Fibroblast of peridontal ligament (primary cell): ENCODE measurements around the gene POLR2A.

Experiments used
- DNase-seq: peaks from one replicate; pipeline ENCODE4 v3.0.0-alpha.2; 2010; ENCODE audit errors: extremely low read depth

The POLR2A gene

DNA sequence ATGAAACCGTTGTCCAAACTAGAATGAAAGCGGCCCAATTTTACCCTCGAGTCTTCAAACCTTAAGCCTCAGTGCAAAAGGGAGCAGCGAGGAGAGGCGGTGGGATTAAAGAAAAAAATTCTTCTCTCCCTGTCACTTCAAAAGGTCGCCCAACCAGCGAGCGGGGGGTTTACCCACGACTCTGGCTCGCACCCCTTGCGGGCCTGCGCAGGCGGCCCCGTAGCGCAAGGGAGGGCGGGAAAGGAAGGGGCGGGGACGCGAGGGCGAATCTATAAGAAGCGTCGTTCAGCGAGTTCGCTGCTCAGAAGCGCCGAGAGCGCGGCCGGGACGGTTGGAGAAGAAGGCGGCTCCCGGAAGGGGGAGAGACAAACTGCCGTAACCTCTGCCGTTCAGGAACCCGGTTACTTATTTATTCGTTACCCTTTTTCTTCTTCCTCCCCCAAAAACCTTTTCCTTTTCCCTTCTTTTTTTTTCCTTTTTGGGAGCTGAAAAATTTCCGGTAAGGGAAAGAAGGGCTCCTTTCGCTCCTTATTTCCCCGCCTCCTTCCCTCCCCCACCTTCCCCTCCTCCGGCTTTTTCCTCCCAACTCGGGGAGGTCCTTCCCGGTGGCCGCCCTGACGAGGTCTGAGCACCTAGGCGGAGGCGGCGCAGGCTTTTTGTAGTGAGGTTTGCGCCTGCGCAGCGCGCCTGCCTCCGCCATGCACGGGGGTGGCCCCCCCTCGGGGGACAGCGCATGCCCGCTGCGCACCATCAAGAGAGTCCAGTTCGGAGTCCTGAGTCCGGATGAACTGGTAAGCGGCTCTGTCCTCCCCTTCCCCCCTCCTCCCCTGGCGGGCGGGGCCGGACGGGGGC, at the start of gene POLR2A:
POLR2A (plus strand) TSS at position 300 of the 852 bp plus-strand sequence.
- peak; percentile 98 for DNase-seq

DNA sequence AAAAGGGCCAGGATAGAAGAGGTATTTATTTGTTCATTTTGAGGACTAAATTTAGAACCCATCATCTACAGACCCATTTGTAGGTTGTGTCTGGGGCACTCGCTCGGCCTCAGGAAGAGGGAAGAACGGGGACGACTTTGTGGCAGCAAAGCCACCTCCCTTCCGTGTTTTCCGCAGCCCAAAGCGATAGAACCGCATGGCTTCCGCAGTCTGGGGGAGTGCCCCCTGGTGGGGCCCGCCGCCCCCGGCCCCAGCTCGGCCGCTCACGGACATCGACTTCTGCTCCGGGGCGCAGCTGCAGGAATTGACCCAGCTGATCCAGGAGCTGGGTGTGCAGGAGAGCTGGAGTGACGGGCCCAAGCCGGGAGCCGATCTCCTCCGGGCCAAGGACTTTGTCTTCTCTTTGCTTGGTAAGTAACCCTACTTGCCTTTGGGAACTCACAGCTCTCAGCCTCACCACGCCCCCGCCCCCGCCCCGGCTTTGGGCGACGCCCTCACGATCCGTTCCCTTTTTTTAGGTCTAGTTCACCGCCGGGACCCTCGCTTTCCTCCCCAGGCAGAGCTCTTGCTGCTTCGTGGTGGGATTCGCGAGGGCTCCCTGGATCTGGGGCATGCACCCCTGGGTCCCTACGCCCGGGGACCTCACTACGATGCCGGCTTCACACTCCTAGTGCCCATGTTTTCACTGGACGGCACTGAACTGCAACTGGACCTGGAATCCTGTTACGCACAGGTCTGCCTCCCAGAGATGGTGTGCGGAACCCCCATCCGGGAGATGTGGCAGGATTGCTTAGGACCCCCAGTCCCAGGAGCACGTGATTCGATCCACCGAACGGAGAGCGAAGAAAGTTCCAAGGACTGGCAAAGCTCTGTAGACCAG, 48.2 kb upstream of the POLR2A start:
- DNase-seq = no peak

DNA sequence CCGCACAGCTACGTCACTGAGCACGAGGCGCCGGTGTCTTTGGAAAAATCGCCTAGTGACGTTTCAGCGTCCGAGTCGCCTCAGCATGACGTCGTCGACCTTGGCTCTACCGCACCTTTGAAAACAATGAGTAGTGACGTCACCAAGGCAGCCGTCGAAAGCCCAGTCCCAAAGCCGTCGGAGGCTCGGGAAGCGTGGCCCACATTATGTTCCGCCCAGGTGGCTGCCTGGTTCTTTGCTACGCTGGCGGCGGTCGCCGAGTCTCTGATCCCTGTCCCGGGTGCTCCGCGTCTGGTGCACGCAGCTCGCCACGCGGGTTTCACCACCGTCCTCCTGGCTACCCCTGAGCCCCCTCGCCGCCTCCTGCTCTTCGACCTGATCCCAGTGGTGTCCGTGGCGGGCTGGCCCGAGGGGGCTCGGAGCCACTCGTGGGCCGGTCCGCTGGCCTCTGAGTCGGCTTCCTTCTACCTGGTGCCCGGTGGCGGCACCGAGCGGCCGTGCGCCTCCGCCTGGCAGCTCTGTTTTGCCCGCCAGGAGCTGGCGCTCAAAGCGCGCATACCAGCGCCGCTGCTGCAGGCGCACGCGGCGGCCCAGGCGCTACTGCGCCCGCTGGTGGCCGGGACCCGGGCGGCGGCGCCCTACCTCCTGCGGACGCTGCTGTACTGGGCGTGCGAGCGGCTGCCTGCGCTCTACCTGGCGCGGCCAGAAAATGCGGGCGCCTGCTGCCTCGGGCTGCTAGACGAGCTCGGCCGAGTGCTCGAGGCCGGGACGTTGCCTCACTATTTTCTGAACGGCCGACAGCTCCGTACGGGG, 47.4 kb upstream of the POLR2A start:
- DNase-seq = peak; percentile 58

DNA sequence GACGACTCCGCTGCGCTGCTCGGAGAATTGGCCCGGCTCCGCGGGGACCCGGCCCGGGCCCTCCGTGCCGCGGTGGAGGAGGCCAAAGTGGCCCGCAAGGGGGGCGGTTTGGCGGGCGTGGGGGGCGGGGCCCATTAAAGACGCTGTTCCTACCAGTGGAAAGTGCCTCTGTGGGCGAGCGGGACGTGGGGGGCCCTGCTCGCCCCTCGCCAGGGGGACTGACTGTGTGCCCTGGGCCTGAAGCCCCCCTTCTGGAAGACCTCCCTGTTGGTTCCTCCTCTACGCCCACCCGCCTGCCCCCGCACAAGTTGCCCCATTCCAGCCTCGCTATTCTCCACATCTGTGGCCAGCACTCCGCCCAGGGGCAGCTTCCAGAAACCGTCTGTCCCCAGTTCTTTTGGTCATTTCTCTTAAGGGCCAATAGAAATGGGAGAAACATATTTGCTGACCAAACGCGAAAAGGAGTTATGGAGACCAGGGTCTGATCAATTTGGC, 46.8 kb upstream of the POLR2A start:
- DNase-seq = no peak

DNA sequence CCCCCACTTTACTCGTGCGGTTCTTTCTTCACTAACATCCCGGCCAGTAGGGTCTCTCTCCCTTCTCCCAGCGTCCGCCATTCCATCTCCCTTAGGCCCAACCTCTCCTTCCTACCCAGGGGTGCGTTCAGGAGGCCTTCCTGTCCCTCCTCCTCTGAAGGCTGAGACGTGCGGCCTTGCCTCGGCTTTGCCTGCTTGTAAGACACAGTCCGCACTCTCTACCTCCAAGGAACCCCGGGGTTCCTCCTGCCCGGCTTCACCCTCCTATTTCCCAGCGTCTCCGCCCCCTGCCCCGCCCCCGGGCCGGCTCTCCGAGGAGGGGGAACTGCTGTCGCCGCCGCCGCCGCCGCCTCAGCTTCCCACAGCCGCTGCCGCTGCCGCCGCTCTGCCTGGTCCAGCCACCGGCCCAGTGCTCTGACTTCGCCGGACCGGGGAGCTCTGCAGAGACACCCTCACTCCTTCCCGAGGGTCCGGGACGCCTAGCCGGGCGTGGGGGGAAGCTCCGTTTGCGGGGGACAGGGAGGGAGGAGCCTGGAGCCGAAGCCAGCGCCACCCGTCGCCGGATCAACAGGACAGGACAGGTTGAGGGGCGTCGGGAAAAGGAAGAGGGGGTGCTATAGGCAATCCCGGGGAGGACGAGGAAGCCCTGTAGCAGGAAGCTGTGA, 46.1 kb upstream of the POLR2A start:
- no peak for DNase-seq

DNA sequence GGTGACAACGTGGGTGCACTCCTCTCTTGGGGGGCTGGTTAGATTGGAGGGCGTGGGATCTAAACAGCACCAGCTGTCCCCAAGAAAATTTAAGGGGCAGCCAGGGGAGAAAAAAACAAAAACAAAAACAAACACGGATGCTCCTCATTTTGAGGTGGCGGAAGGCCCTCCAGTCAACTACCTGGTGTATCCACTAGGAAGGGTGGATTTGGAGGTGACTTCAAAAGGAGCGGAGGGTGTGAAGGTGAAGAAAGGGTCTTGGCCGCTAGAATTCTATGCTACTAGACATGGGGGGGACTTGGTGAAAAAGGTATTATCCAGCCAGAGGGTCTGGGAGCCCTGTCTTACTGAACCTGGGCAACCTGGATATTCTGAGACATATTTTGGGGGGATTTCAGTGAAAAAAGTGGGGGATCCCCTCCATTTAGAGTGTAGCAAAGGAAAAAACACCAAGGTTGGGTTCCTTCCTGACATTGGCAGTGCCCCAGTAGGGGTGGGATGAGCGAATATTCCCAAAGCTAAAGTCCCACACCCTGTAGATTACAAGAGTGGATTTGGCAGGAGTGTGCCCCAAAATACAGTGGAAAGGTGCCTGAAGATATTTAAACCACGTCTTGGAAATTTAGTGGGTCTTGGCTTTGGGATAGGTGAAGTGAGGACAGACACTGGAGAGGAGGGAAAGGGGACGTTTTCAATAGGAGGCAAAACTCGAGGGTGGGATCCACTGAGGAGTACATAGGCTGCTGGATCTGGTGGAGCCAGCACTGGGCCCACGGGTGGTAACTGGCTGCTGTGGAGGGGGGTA, 45.3 kb upstream of the POLR2A start:
- no peak for DNase-seq

DNA sequence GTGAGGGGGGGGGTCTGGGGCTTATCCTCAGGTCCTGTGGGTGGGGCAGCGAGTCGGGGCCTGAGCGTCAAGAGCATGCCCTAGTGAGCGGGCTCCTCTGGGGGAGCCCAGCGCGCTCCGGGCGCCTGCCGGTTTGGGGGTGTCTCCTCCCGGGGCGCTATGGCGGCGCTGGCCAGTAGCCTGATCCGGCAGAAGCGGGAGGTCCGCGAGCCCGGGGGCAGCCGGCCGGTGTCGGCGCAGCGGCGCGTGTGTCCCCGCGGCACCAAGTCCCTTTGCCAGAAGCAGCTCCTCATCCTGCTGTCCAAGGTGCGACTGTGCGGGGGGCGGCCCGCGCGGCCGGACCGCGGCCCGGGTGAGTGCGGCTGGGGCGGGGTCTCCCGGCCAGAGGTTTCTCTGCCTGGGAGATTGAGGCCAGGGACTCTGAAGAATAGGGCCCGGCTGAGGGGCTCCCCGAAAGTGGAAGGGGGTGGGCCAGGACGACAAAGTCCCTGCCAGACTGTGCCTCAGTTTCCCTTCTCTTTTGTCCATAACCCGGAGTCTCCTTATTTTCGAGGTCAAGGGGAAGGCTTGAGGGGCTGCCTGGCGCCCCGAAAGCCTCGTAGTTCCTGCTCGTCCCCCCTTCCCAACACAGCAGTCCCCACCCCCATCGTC, 44.6 kb upstream of the POLR2A start, which contains the start of gene FGF11:
FGF11 (plus strand) TSS at position 51 of the 651 bp plus-strand sequence; CDS start at position 160, 109 bp downstream.
- DNase-seq = no peak

DNA sequence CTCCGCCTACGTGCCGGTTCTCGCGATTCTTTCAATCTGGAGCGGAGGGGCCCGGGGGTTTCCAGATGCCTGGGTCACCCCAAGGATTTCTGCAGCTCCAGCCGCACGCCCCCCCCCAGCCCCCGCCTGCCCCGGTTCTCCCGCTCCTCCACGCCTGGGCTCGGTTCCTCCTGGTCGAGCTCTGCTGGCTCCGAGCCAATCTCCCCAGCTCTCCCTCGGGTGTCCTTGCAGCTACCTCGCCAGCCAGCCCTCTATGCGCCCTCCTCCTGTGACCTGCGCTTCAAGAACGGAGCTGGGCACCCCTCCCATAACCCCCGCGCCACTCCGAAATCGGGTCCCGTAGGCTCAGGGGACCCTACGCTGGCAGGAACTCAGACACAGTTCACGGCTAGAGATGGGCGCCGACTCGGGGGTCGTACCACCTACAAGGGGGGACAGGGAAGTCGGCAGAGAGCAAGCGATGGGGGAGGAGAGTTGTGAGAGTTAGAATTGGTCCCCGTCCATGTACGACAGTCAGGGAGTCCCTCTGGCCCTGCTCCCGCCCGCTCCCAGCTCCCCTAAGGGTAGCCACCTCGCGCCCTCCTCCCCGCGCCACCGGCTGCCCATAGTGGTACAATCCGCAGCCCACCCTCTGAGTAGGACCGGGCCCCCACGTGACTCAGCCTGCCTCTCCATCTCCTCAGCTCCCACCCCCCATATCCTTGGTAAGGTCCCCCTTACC, 43.9 kb upstream of the POLR2A start:
- DNase-seq = no peak

DNA sequence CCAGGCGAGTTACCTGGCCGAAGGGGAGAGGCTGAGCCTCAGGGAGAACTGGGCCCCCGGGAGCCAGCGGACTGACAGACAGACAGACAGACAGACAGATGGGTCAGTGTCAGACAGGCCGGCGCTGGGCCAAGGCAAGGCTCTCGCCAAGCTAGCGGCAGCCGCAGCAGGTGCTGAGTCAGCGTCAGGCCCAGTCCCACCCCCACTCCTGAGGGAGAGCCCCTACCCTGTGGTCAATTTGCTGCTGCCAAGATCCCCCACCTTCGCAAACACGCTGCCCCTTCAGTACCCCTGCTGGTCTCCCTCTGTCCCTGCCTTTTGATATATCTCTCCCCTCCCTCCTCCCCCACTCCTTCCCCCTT, 43.4 kb upstream of the POLR2A start:
- no peak for DNase-seq

DNA sequence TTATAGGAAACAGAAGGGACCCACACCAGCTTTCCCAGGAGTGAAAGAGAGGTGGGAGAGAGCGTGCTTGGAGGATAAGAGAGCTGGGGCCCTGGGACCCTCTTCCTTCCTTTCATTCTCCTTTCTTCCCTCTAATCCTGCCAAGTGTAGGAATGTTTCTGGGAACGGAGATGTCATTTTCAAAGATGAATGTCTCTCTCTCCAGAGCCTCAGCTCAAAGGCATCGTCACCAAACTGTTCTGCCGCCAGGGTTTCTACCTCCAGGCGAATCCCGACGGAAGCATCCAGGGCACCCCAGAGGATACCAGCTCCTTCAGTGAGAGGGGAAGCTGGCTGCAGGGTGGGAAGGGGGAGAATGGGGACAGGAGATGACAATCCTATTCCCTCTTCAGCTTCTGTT, 42.9 kb upstream of the POLR2A start:
- no peak for DNase-seq

DNA sequence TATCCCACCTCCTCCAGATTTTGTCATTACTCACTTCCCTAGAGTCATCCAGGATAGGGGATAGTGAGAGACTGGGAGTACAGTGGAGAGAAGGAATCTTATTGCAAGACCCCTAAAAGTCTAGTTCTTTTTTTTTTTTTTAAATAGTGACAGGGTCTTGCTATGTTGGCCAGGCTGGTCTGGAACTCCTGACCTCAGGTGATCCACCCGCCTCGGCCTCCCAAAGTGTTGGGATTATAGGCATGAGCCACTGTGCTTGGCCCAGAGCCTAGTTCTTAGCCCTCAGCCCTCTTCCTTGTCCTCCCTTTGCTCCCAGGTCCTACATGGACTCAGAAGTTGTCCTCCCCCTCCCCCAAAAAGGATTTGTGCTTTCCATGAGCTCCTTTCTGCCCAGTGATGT, 42.0 kb upstream of the POLR2A start:
- DNase-seq = no peak

DNA sequence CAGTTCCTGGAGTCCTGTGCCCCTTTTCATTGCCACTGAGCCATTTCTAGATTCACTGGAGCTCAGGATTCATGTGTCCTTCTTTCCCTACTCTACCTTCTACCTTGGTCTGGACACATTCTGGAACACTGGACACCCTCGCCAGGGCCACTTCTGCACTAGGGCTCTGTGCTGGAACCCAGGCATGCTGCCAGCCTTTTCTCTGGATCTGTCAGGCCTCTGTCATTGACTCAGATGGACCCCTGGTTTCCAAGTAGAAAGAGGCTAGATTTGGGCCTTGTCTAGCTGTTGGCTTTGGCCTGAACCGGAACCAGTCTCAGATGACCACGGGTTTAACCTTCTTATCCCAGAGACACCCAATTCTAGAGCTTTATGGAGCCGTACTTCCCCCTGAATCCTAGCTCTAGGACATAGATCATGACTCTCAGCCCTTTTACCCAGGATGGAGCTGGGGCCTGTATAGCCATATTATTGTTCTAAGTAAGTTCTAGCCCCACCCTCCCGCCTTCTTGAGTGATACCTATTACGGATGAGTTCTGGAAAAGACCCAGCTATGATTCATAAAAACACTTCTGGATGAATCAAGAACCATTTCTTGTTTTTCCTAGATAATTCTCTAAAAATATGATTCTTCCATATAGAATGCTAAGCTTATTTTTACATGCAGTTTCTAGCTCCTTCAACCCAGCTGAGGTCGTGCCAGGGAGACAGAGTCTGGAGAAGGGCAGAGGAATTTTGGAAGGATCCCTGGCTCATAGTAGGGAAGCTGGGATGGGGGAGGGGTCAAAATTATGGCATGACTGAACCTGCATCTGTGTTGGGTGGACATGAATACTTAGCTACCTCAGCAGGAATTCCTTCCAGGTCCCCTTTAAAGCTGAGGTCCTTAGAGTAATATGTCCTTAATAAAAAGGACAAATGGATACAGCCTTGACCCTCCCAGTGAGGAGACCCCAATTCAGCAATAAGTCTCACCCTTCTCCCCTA, 40.4 kb upstream of the POLR2A start:
- DNase-seq = peak; percentile 29

DNA sequence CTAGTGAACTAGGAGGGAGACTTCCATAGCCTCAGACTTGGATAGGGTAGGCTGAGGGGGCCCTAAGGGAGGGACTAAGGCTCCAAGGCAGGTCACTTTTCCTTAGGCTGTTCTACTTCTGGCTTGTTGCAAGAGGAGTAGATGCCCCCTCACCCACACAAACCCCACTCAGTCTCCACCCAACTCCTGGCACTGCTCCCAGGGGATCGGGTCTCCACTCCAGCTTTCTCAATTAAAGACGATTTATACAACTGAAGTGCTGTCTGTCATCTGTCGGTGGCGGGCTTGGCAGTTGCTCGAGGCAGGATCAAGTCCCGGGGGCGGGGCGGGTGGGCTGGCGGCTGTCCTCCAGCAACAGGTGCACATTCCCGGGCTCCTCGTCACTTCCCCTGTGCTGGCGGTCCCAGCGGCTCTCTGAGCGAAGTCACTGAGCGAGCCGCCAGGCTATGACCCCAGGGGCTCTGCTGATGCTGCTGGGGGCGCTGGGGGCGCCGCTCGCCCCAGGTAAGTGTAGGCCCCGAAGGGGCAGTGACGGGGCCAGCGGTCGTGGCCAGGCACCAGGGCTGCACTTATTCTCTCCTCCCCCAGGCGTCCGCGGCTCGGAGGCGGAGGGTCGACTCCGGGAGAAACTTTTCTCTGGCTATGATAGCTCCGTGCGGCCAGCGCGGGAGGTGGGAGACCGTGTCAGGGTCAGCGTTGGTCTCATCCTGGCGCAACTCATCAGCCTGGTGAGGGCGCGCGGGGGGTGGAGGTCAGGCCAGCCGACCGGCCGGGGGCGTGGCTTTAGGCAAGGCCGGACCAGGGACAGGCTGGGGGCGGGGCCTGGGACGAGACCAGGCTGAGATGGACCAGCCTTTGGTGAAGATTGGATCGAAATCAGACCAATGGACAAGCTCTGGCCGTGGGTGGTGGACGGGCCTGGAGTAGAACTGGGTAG, 39.2 kb upstream of the POLR2A start, which contains the start of gene CHRNB1:
CHRNB1 (plus strand) TSS at position 380 of the 937 bp plus-strand sequence; CDS start at position 447, 67 bp downstream.
- no peak for DNase-seq

DNA sequence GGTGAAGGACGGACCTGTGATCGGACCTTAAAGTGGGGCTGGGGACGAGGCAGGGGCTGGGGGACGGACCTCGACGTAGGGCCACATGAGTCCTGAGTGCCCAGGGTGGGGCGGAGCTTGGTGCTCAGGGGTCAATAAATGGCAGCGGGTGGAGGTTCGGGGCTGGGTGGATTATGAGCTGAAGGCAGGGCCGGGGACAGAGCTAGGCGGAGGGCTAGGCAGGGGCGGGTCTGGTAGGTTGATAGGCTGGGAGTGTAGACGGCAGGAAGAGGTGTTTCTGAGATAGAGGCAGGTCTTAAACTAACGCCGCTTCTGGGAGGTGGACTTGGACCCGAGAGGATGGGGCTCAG, 38.6 kb upstream of the POLR2A start:
- no peak for DNase-seq

DNA sequence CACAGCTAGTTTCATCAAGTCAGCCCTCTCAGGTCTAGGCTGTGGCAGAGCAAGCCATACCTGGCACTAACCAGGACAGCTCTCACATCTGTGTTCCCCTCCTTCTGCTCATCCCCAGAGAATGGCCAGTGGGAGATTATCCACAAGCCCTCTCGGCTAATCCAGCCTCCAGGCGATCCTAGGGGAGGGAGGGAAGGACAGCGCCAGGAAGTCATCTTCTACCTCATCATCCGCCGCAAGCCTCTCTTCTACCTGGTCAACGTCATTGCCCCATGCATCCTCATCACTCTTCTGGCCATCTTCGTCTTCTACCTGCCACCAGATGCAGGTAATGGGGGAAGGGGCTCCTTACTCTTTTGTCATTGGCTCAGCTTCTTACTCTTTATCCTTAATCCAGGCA, 35.7 kb upstream of the POLR2A start:
- DNase-seq = no peak

DNA sequence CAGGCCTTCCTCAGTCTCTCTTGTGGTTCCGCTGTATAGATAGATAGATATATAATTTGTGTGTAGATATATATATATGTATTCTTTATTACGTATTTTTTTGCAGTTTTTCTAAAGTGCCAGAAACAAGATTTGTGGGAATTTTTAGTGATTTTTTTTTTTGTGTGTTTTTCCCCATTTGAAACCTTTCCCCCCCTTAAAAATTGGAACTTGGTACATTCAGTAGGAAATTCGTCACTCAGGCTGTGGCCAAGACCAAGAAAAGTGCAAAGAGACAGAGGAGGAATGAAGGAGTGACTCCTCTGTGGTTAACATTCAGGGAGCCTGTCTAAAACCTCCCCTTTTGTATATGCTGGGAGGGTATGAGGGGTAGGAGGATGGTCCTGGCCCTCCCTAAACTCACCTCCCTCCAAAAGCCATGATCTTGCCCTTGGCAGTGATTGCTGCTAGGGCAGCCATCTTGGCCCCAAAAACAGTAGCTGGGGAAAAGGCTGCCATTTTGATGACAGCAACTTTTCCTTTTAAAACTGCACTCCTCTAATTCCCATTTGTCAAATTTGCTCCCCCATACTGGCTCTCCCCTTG, 24.1 kb upstream of the POLR2A start:
- no peak for DNase-seq
